K562 (cell line): ENCODE measurements around the gene ZC3H18. TPM values are rescaled to one million over a fixed set of nuclear protein-coding genes. Genes with fewer than 3 reads are reported as not detected.
A peak's percentile ranks its signal among the peaks of the same experiment; 100 is the strongest.

Experiments
- ATAC-seq: fragments of 200-7000 bp; cut with Tn5 transposase; 3 replicates; pipeline ENCODE4 v1.9.1; 2020; ENCODE audit warnings: moderate library complexity
- BruUV-seq: library from RNA; stranded (reverse); fragments of 400-500 nt; replicated peaks from 2 replicates; lab custom pipeline; 2021; lab: Mats Ljungman, UMichigan
- CTCF ChIA-PET: fragments of 300-600 bp; formaldehyde crosslinking; extraction: SDS; loops from one replicate; lab custom pipeline; 2021; ENCODE audit warnings: low intra/inter-chr PET ratio; lab: Yijun Ruan, JAX
- POLR2A ChIA-PET: fragments of 300-600, 350-650 bp; sonication (Branson Sonifier 250); formaldehyde crosslinking; extraction: SDS; loops from one replicate; lab custom pipeline; 2021; ENCODE audit warnings: antibody characterized with exemption, inconsistent platforms; lab: Yijun Ruan, JAX
- DNase-seq, 4 experiments: peaks; one replicate each; pipeline versions ENCODE4 v3.0.0 to v3.0.0-alpha.2; 2011 to 2018; ENCODE audit warnings: low spot score in 3 of 4, mixed read lengths in 3 of 4; ENCODE audit errors: extremely low read depth in 1 of 4
- FAIRE-seq: peaks from 2 replicates; lab custom pipeline; 2011; peaks lifted over from hg19 to GRCh38; lab: Jason Lieb, UNC
- H2AFZ ChIP-seq: 2 replicates; pipeline ENCODE4 v1.6.0; 2011; ENCODE audit warnings: low read depth, low read length, control low read depth, inconsistent platforms
- H3K27ac ChIP-seq: fragments of 200-600 bp; 3 replicates; pipeline ENCODE4 v1.8.0; 2011; ENCODE audit warnings: low read depth, mild to moderate bottlenecking, control low read depth, inconsistent platforms, low read length, moderate library complexity, mixed read lengths; ENCODE audit errors: extremely low read depth
- H3K27me3 ChIP-seq, 2 experiments: fragments of 300-600 bp in 1 of 2; 2 replicates in 1 of 2; 3 replicates in 1 of 2; pipeline versions ENCODE4 v1.6.0 to v1.8.0; 2011; ENCODE audit warnings: inconsistent platforms in 2 of 2, low read length in 2 of 2, mild to moderate bottlenecking in 1 of 2, mixed read lengths in 1 of 2, moderate library complexity in 1 of 2; ENCODE audit not compliant: control insufficient read depth in 2 of 2, insufficient read depth in 2 of 2
- H3K36me3 ChIP-seq: fragments of 300-600 bp; 3 replicates; pipeline ENCODE4 v1.8.0; 2011; ENCODE audit warnings: mild to moderate bottlenecking, low read length, inconsistent platforms; ENCODE audit not compliant: control insufficient read depth, insufficient read depth
- H3K4me1 ChIP-seq, 2 experiments: fragments of 200-600 bp in 1 of 2; replicated peaks in 1 of 2; 2 replicates in 1 of 2; 3 replicates in 1 of 2; pipeline versions ENCODE4 v1.5.1 to v1.8.0; 2011; ENCODE audit warnings: inconsistent platforms in 2 of 2, low read length in 2 of 2, mild to moderate bottlenecking in 1 of 2, mixed read lengths in 1 of 2, moderate library complexity in 1 of 2; ENCODE audit not compliant: control insufficient read depth in 2 of 2, insufficient read depth in 2 of 2
- H3K4me2 ChIP-seq: 2 replicates; pipeline ENCODE4 v1.6.1; 2011; ENCODE audit warnings: low read length, control low read depth, inconsistent platforms, mixed read lengths; ENCODE audit not compliant: insufficient read depth
- H3K4me3 ChIP-seq: fragments of 200-600 bp; sonication (generic), shearing (Covaris generic); 2 replicates; pipeline ENCODE4 v1.5.1; 2016; ENCODE audit warnings: control low read depth, inconsistent platforms
- H3K79me2 ChIP-seq: fragments of 200-600 bp; 3 replicates; pipeline ENCODE4 v1.8.0; 2011; ENCODE audit warnings: low read length, inconsistent platforms; ENCODE audit not compliant: control insufficient read depth, insufficient read depth
- H3K9ac ChIP-seq, 2 experiments: 2 replicates each; pipeline versions ENCODE4 v1.6.0 to v1.6.1; 2011; ENCODE audit warnings: low read depth in 2 of 2, low read length in 2 of 2, control low read depth in 1 of 2, inconsistent platforms in 1 of 2, mild to moderate bottlenecking in 1 of 2, mixed read lengths in 1 of 2; ENCODE audit not compliant: insufficient read depth in 1 of 2
- H3K9me1 ChIP-seq: one replicate; pipeline ENCODE4 v1.6.0; 2011; ENCODE audit warnings: inconsistent platforms, mild to moderate bottlenecking, low read length, moderate library complexity; ENCODE audit not compliant: control insufficient read depth, insufficient read depth
- H3K9me3 ChIP-seq: replicated peaks from 2 replicates; pipeline ENCODE4 v1.5.1; 2011; ENCODE audit warnings: low read depth, low read length, inconsistent platforms; ENCODE audit not compliant: control insufficient read depth, insufficient read depth
- H4K20me1 ChIP-seq: replicated peaks from 2 replicates; pipeline ENCODE4 v1.6.1; 2011; ENCODE audit warnings: low read length, inconsistent platforms, mixed read lengths; ENCODE audit not compliant: control insufficient read depth, insufficient read depth
- ARHGAP35 ChIP-seq: fragments of 450-650 bp; IDR thresholded peaks from 2 replicates; pipeline ENCODE4 v1.6.1; 2018; ENCODE audit not compliant: partially characterized antibody
- ATF6 ChIP-seq: sonication (generic); formaldehyde crosslinking; IDR thresholded peaks from 2 replicates; pipeline ENCODE4 v1.4.0; 2020; ENCODE audit warnings: mild to moderate bottlenecking, missing genetic modification reagents
- BCOR ChIP-seq: fragments of 450-650 bp; IDR thresholded peaks from 2 replicates; pipeline ENCODE4 v1.6.1; 2016
- GABPA ChIP-seq: fragments of 200-800 bp; sonication (Bioruptor generic); conservative IDR thresholded peaks from 2 replicates; pipeline ENCODE4 v1.6.1; 2016; ENCODE audit warnings: low read depth, missing genetic modification characterization, missing compliant biosample characterization
- HNRNPUL1 ChIP-seq: fragments of 200-400 bp; formaldehyde crosslinking; IDR thresholded peaks from 2 replicates; pipeline ENCODE4 v1.6.1; 2017; ENCODE audit warnings: low read length
- KLF1 ChIP-seq: fragments of 450-650 bp; IDR thresholded peaks from 2 replicates; pipeline ENCODE4 v1.6.1; 2016; ENCODE audit warnings: missing genetic modification characterization, missing compliant biosample characterization
- MCM7 ChIP-seq, 2 experiments: fragments of 450-650 bp; IDR thresholded peaks; 2 replicates each; pipeline ENCODE4 v1.6.1; 2016 to 2018
- NFIC ChIP-seq: fragments of 450-650 bp; IDR thresholded peaks from 2 replicates; pipeline ENCODE4 v1.6.1; 2017; ENCODE audit warnings: mild to moderate bottlenecking, inconsistent platforms
- NFIX ChIP-seq: fragments of 250-450 bp; sonication (Bioruptor Pico); IDR thresholded peaks from 2 replicates; pipeline ENCODE4 v1.4.0; 2020; ENCODE audit warnings: low read depth, mild to moderate bottlenecking, moderate library complexity
- POLR3G ChIP-seq: IDR thresholded peaks from 2 replicates; pipeline ENCODE4 v1.6.1; 2011; ENCODE audit not compliant: insufficient read length, insufficient replicate concordance; ENCODE audit errors: extremely low read depth
- RAD51 ChIP-seq: fragments of 450-650 bp; IDR thresholded peaks from 2 replicates; pipeline ENCODE4 v1.7.1; 2016; ENCODE audit warnings: low read depth, mild to moderate bottlenecking, borderline replicate concordance
- SETDB1 ChIP-seq: IDR thresholded peaks from one replicate; pipeline ENCODE4 v1.6.1; 2012; ENCODE audit warnings: low read length, control low read depth, inconsistent platforms
- TCF7 ChIP-seq: sonication (generic); IDR thresholded peaks from 2 replicates; pipeline ENCODE4 v1.6.1; 2016; ENCODE audit warnings: antibody characterized with exemption, borderline replicate concordance
- TFAM ChIP-seq: fragments of 250-450 bp; sonication (Bioruptor Pico); conservative IDR thresholded peaks from 2 replicates; pipeline ENCODE4 v1.5.0; 2021; ENCODE audit warnings: mild to moderate bottlenecking, moderate library complexity
- ZBED1 ChIP-seq: IDR thresholded peaks from 2 replicates; pipeline ENCODE4 v1.6.1; 2014
- ZNF124 ChIP-seq: sonication (generic); formaldehyde crosslinking; IDR thresholded peaks from 2 replicates; pipeline ENCODE4 v1.8.1; 2022; ENCODE audit warnings: missing genetic modification reagents
- ZNF398 ChIP-seq: fragments of 250-450 bp; sonication (Bioruptor Pico); IDR thresholded peaks from 2 replicates; pipeline ENCODE4 v1.8.0; 2021; ENCODE audit warnings: moderate library complexity, mild to moderate bottlenecking, inconsistent platforms
- ZNF431 ChIP-seq: sonication (generic); formaldehyde crosslinking; IDR thresholded peaks from 2 replicates; pipeline ENCODE4 v1.8.0; 2022; ENCODE audit warnings: mild to moderate bottlenecking, missing genetic modification reagents
- WGBS: fragments of 100-300 bp; shearing (Covaris generic); methylation state at CpG from one replicate; pipeline ENCODE4 v1.1.6; 2016; ENCODE audit warnings: low coverage, mixed read lengths; ENCODE audit not compliant: insufficient coverage; ENCODE audit errors: missing lambda C conversion rate; 5-methylcytosine and 5-hydroxymethylcytosine counted together
- in situ Hi-C: fragments of 300-500 bp; cut with MboI; formaldehyde crosslinking; loops from 4 replicates; pipeline ENCODE4 v1.15.0; 2018; ENCODE audit warnings: inconsistent platforms, mixed read lengths
- intact Hi-C: fragments of 100-400 bp; cut with micrococcal nuclease; formaldehyde crosslinking; loops from 2 replicates; pipeline ENCODE4 v1.14.2; 2022
- polyA plus RNA-seq, 8 experiments: library from polyadenylated mRNA; depleted of rRNA in 4 of 8; stranded (reverse) in 5 of 8; unstranded in 3 of 8; fragments of >200 nt; fragmentation: Nextera tagmentation in 2 of 8; fragmentation: Illumina TruSeq in 1 of 8; extraction: Ambion mirVana in 2 of 8; extraction: Trizol in 1 of 8; gene quantifications; 2 replicates each; pipeline versions ENCODE4 v1.2.1 to v1.2.3, GENCODE V29; 2011 to 2014; ENCODE audit warnings: inconsistent platforms in 1 of 8, missing spikeins in 1 of 8
- total RNA-seq, 7 experiments: library from RNA; depleted of rRNA in 6 of 7; stranded (reverse); fragments of >200 nt in 6 of 7; fragmentation: Illumina TruSeq in 2 of 7; extraction: Trizol in 2 of 7; gene quantifications; 2 replicates each; pipeline versions ENCODE4 v1.2.1 to v1.2.3, GENCODE V29; 2011 to 2021; ENCODE audit warnings: low replicate concordance in 1 of 7
- TF ChIP-seq, protein P1 (sequence below): sonication (generic); formaldehyde crosslinking; IDR thresholded peaks from 2 replicates; pipeline ENCODE4 v1.8.1; 2022; ENCODE audit warnings: missing genetic modification reagents

Gene ZC3H18
- total and polyA plus RNA-seq, 9 of the 15 experiments (the other 6 are each of a cell fraction or from before 2014, with no cell fraction given), result 1.7 to 88.7 (median 26.9) TPM

- peak; percentile 15 for FAIRE-seq
- Histone ChIP-seq H3K4me2 (no peak overlapping the region; the same call in 1 of the 2 replicates), H3K9me1 (peaks cover 4% of the 10 kb centered on the region), H3K27ac (no peak overlapping the region), H3K36me3 (no peaks in the 10 kb centered on the region), H4K20me1 (peaks cover 3% of the 10 kb centered on the region; the same call in 1 of the 2 replicates), H3K9ac (no peak overlapping the region), H2AFZ (no peak overlapping the region), H3K27me3 (peaks cover 6 to 17% of the 10 kb centered on the region in 2 experiments; a peak in 2 of 5 replicates), H3K79me2 (no peaks in the 10 kb centered on the region), H3K9me3 (peaks cover 8% of the 10 kb centered on the region), H3K4me3 (no peak overlapping the region), H3K4me1 (peaks cover 8 to 36% of the 10 kb centered on the region in 2 experiments; a peak in 4 of 5 replicates)
- peak in 3 of 4 experiments; percentile 59 to 77 (median 64) for DNase-seq
- intact Hi-C loops, result loop anchor here (5.0 kb wide), 1 partner anchor 34 kb away; no protein-coding TSS in a partner anchor
- ATAC-seq, result peak; percentile 72
- BruUV-seq, result no TSS peak
- ChIA-PET CTCF (interaction anchor here (0.7 to 2.8 kb wide), 2 partner anchors 30 to 118 kb away, joined by 3 to 28 read pairs; no protein-coding TSS in a partner anchor), POLR2A (interaction anchor here (0.7 to 2.1 kb wide), 3 partner anchors 9 to 610 kb away, joined by 3 to 12 read pairs (median 5); partner anchors contain the start of genes BANP and ZC3H18)
- in situ Hi-C loops, result no loop called here
- WGBS, result 37% methylated on average over 22 of the region's 22 CpGs
- TF ChIP-seq, protein P1, sequence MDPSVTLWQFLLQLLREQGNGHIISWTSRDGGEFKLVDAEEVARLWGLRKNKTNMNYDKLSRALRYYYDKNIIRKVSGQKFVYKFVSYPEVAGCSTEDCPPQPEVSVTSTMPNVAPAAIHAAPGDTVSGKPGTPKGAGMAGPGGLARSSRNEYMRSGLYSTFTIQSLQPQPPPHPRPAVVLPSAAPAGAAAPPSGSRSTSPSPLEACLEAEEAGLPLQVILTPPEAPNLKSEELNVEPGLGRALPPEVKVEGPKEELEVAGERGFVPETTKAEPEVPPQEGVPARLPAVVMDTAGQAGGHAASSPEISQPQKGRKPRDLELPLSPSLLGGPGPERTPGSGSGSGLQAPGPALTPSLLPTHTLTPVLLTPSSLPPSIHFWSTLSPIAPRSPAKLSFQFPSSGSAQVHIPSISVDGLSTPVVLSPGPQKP, result 0 out of 2 replicates have a peak, but pooled peaks have one; percentile 81
- no peak for TF ChIP-seq GABPA
- peak; percentile 89 for TF ChIP-seq ZNF431 (CRISPR knock-in tag)
- TF ChIP-seq HNRNPUL1, result no peak
- peak; percentile 94; the same call in 1 of the 2 replicates for TF ChIP-seq ZNF124 (CRISPR knock-in tag)
- no peak for TF ChIP-seq ARHGAP35
- TF ChIP-seq TFAM (CRISPR knock-in tag), result no peak
- TF ChIP-seq MCM7 (IDR thresholded peaks at IDR 0.05), result no peak
- TF ChIP-seq SETDB1, result no peak
- no peak for TF ChIP-seq NFIX
- TF ChIP-seq TCF7, result 0 out of 2 replicates have a peak, but pooled peaks have one; percentile 30
- no peak for TF ChIP-seq NFIC
- no peak for TF ChIP-seq RAD51
- no peak for TF ChIP-seq BCOR
- no peak for TF ChIP-seq ZNF398 (CRISPR knock-in tag)
- TF ChIP-seq ZBED1, result no peak
- TF ChIP-seq KLF1, result no peak
- no peak for TF ChIP-seq POLR3G
- TF ChIP-seq ATF6 (CRISPR knock-in tag), result peak; percentile 99
Measured at GRCh38 chr16:88560714-88561484, 9.3 kb upstream of the ZC3H18 start.
